Renal pelvis (tissue), 4 donors: ENCODE data around the gene CDKN2B-AS1. TPM values are rescaled to one million over a fixed set of nuclear protein-coding genes. Genes with fewer than 3 reads are reported as not detected.

ENCODE experiments used
- DNase-seq: peaks from one replicate; pipeline ENCODE4 v3.0.0-alpha.2; 2013
- polyA plus RNA-seq, 3 donors: library from polyadenylated mRNA; unstranded; fragments of 120-200 nt; gene quantifications; one replicate each; pipeline ENCODE4 v1.2.1, GENCODE V29; 2013; ENCODE audit not compliant: insufficient read length in 3 of 3

CDKN2B-AS1 gene
- polyA plus RNA-seq, 3 donors: 0.12 to 0.13 TPM; not detected in 1

DNA sequence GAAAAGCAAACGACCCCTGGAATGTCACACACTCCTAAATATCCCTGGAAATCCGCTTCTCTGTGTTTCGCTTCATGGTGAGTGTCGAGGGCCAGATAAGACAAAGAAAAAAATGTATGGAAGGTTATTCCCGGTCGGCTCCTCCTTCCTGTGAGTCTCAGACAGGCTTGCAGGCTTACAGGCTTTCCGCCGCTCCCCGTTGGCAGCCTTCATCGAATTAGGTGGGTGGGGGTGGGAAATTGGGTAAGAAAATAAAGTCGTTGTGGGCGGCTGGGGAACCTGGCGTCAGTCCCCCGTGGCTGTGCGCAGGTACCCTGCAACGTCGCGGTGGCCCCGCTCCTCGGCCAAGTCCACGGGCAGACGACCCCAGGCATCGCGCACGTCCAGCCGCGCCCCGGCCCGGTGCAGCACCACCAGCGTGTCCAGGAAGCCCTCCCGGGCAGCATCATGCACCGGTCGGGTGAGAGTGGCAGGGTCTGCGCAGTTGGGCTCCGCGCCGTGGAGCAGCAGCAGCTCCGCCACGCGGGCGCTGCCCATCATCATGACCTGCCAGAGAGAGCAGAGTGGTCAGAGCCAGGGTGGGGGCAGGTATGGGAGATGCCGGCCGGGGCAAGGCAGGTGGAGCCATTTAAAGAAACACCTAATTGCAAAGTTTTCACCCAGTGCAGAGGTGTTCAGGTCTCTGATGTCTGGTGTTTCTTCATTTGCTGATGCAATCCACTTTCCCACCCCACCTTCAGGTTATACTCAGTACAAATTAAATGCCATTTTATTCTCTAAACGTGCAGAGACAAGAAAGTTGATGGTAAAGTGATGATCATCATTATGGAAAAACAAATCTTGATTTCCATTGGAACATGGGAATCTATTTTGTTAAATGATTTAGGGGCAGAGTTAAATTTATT lies 11.4 kb downstream of the CDKN2B-AS1 start:
- no peak for DNase-seq

DNA sequence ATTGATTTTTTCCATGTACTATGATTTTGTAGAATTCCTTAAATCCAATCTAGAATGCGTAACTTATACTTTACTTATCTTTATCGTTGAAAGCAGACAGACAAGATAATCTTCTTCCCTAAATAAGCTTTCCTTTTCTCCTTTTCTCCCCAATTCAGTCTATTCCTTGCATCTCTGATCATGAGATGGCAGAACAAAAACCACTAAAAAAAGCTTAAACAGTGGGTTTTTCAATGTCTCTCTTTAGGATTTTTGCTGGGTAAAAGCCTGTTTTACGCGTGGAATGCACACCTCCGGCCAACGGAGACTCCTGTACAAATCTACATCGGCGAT lies 13.8 kb downstream of the CDKN2B-AS1 start:
- no peak for DNase-seq

DNA sequence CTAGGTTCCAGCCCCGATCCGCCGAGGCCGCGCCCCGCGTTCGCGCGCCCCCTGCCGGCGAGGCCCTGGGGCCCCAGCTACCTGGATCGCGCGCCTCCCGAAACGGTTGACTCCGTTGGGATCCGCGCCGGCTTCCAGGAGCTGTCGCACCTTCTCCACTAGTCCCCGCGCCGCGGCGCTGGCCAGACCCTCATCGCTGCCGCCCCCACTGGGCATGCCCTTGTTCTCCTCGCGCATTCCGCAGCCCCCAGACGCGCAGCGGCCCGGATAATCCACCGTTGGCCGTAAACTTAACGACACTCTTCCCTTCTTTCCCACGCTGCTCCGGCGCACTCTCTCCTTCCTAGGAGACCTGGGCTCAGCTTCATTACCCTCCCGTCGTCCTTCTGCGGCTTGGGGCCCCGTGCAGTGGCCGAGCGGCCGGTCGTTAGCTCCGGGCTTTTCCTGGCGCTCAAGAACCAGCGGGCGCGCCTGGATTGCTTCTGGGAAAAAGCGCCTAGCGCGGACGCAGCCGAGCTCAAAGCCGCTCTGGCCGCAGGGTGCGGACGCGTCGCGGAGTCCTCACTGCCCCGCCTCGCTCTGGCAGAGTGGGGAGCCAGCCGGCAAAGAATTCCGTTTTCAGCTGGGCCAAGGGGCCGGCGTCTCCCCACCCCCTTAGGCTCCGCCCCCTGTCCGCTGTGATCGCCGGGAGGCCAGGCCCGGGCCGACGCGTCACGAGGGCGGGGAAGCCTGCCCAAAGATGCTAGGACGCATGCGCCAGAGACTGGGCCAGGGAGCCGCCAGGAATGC lies 14.3 kb downstream of the CDKN2B-AS1 start, which contains the start of gene CDKN2B:
Gene CDKN2B (minus strand): TSS at position 589 of the 789 bp plus-strand sequence. CDS start 352 bp downstream, at position 237.
- peak; percentile 81 for DNase-seq

DNA sequence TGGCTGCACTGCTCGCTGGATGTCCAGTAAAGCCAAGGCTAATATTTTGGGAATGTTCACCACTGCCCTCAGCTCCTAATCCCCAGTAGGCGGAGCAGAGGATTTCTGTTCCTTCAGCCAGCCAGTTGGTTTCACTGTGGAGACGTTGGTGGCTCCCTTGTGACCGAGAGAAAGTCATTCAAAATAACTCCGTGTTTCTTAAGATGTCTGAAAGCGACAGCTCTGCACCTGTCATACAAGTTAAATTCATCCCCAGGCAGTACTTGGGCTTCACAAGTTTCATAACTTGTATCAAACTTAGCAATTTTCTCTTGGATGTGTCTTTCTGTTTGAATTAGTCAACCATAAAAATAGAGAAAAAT lies 14.9 kb downstream of the CDKN2B-AS1 start:
- no peak for DNase-seq

DNA sequence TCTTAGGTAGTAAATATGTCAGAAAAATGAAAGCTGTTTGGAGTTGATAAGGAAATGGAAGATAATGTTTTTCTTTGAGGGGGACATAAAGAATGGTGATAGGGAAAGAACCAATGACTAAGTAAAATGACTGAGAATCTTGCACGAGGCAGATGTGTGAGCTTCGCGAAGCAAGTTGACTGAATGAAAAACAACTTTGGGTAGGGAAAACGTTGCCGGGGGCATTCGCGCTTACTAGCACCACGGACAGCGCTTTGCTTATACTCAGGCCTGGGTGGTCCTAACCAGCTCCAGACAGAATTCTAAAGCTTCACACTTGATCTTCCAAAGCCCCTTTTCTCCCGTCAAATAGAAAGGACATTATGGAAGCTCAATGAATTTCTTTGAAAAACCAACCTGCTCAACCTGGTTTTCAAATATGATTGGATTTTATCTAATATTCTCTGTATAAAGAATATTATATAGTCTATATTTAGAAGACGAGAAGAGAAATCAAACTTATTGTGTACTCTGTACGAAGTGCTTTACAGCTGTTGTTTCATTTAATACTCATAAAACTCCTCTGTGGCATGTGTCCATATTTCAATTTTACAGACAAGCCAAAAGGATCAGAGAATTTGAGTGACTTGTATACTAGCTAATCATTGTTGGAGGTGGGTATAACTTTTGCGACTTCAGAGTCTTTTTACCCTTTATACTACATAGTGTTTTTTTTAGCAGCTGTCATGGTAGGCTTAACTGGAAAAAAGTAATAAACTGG lies 16.5 kb downstream of the CDKN2B-AS1 start:
- peak; percentile 70 for DNase-seq

DNA sequence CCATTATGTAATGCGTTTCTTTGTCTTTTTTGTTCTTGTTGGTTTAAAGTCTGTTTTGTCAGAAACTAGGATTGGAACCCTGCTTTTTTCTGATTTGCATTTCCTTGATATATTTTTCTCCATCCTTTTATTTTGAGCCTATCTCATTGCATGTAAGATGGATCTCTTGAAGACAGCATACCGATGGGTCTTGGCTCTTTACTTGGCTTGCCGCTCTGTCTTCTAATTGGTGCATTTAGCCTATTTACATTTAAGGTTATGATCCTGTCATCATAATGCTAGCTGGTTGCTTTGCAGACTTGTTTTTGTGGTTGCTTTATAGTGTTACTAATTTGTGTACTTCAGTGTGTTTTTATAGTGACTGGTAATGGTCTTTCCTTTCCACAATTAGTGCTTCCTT lies 27.8 kb downstream of the CDKN2B-AS1 start:
- DNase-seq: no peak

DNA sequence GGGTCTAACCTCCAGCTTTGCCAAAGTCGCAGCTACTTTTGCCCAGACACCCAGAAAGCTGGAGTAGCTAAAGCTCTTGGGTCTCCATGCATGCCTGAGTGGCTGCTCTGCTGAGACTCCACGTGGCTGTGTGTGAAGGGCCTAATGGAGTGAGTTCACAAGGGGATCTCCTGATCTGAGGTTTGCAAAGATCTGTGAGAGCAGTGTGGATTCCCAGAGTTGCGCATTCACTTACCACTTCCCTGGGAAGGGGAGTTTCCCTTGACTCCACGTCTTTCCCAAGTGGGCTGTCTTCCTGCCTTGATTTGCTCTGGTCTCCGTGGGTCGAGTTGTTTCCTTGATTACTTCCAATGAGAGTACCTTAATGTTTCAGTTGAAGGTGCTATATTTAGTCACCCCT lies 32.1 kb downstream of the CDKN2B-AS1 start:
- no peak for DNase-seq

DNA sequence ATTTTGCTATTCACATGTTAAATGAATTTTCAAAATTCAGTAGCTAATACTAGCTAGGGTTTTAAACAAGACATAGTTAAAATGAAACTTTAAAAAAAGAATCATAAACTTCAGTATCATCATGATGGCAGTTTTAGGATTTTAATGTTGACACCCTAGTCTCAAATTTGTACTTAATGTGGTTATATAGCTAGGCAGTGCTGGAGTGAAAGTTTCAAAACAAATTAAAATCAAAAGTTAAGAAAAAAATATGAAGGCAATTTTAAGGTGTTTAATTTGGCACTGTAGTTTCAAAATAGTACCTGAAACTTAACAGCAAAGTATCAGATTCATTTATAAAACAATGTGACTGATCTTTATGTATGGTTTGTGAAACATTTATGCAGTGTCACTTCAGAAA lies 33.8 kb downstream of the CDKN2B-AS1 start:
- no peak for DNase-seq

DNA sequence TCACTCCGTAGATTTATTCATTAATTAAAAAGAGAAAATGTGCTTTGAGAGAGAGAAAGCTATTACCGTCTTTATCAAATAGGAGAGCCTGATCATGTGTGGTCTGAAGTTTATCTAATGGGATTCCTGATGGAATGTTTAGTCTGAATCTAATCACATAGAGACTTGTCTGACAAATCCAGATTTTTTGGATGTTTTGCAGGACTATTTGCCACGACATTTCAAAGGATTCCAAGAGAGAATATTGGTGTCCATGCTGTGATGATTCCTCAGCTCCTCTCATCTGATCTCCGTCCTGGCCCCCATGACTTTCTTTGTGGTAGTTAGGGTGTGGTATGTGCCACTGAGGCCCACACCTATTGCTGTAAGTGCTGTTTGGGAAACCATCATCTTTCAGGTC lies 34.6 kb downstream of the CDKN2B-AS1 start:
- no peak for DNase-seq

DNA sequence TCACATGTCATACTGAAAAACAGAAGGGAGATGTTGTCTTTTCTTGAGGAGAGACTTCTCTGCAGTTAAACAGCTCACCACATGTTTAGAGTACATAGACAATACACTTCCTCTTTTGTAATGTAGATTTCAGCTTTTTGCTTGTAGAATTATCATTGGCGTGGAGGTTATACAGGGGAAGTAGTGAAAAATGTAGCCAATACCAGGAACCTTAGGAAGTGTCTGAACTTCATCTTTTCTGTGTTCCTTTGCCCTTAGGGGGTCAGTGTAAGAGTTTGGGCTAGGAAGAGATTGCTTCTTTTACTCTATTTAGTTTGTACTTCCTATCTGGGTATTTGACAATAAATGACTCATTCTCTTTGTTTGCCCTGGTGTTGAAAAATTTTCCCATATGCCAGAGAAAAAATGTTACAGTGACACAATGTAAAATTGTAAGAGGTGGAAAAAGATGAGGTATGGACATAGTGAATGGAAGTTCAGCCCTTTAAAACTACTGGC lies 35.6 kb downstream of the CDKN2B-AS1 start:
- no peak for DNase-seq

DNA sequence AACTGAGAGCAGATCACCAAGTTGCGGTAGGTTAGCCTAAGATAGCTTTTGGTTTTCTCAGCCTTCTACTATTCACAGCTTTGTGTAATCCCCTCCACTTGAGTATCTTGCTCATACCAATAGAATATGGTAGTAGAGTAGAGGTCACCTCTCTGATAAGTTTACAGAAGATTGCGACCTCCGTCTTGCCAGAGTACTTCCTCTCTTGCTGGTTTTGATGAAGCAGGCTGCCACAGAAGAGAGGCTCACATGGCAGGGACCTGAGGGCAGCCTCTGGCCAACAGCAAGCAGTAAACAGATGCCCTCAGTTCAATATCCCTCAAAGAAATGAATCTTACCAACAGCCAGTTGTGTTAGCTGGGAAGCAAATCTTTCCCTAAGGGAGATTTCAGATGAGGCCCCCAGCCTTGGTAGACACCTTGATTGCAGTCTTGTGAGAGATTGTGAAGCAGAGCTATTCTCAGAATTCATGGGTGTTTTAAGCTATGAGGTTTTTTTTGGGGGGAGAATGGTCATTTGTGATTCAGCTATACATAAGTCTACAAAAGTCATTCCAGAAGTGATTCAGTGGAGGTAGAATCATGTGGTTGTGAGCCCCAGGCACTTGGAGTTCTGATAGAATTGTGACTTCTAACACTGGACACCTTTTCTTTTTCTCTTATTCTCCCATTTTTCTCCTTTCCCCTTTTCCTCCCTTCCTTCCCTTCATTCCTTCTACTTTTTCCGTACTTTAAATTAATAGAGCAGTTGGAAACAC lies 37.2 kb downstream of the CDKN2B-AS1 start:
- DNase-seq: no peak

DNA sequence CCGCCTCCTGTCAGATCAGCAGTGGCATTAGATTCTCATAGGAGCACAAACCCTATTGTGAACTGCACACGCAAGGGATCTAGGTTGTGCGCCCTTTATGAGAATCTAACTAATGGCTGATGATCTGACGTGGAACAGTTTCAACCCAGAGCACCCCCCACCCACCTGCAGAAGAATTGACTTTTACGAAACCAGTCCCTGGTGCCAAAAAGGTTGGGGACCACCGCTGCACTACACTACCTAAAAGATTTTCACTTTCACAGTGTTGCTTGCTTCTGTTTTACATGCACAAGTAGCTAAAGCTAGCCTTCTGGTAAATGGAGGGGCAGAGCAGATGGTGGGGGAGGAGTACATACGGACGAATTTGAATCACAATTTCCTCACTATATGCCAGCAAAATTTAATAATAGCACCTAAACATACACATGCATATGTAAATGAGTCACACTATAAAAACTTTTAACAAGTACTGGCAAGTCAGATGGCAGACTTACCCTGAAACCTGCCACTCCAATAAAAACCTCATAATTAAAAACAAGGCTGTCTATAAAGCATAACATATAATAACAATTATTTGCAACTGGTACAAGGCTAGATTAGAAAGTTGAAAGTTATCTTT lies 38.5 kb downstream of the CDKN2B-AS1 start:
- no peak for DNase-seq

DNA sequence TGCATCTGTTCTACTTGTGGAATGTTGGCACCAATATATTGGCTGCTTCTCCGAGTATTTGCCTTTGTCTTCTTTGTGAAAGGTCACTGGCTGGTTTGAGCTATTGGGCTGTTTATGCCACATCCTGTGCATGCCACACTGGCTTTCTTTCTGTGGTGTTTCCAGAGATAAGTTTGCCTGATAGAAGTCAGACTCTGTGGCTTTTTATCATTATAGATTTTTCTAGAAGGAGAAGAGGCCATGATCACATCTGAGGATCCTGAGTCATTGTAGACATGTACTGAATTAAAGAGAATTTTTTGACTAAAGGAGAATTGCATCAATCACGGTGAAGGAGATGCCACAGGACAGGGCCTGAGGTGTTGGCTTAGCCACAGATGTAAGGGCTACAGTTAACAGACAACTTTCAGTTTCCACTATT lies 41.0 kb downstream of the CDKN2B-AS1 start:
- no peak for DNase-seq

DNA sequence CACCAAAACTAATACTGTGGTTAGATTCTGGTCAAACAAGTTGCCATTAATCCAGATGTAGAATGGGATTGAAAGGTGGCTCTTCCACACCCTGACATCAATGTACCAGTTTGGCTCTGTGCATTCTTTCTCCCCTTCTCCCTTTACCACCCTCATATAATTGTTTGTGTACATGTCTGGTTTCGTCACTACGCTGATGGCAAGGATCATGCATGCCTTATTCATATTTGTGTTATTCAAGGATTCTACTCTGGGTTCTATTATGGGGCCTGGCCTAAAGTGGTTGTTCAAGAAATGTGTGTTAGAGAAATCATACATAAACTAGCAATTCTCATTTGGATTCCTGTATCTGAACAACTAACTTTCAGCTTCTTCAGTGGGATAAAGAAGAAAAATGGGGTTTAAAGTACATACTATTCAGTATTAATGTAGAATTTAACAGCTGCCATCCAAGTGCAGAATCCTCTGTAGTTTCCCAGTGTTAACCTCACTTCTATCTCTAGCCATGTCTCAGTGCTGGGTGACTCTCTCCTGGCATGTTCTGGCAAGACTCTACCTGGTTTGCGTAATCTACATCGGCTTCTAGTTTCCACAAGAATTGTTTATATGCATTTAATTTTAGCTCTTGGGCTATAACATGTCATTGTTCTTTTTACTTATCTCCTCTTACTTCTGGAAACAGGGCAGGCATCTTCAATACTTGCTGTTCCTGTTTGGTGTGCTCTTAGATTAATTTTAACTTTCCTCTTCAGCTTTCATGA lies 42.5 kb downstream of the CDKN2B-AS1 start:
- DNase-seq: no peak

DNA sequence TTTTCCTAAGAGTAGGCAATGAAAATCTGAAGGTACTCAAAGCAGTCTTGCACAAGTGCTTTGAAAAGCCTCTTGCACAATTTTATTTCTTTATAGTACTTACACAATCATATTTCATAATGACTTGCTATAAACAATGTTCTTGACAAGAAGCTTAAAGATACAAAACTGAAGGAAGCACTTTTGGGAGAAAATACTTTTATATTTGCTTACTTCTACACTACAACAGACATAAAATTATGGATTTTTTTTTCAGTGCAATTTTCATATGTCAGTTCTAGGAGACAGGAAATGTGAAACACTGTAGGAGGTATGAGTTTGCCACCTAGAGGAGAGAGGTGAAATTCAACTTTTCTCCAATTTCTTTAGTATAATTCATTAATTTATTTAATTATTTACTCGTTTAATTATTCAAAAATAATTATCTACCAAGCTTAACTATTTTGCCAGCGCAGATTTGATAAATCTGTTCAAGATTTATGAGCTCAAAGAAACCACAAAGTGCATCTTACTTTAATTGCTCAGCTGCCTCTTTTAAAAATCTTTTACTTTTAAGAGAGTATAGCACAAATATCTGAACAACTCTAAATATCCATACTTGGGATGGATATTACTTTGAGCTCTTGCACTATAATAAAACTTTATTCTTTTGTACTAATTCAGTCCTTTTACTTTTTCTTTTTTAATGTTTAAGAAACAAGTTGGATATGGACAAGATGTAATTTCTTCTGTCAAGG lies 43.5 kb downstream of the CDKN2B-AS1 start:
- no peak for DNase-seq

DNA sequence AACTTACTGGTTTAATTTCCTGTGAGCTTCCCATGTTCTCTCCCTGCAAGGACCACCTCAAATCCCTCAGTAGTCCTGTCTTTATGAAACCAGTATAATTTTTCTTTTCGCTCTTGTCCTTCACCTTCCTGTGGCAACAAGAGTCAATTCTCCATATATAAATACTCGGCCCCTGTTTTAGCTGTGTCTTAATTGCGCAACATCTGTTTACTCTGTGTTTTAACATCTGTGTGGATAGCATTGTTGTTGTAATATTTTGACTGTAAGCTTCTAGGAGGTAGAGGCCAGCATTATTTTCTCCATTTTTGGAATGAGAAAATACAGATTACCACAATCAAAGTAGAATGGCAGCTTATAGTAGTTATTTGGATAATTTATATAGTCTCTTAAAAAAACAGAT lies 44.7 kb downstream of the CDKN2B-AS1 start:
- no peak for DNase-seq

DNA sequence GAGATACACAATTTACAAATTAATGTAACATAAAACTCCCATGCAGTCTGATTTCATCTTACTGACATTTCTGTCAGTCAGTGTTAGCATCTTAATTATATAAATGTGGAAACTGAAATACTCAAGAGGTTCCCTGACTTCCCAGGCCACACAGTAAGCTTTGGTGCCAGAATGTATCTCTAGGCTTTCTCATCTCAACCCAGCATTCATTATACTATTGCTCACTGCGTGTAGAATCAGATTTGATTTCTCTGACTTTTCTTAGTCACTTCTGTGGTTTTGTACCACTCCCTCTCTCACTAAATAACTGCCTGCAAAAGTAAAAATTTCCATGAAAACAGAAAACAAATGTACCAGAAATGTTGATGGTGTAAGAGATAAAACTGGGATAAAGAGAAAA lies 46.2 kb downstream of the CDKN2B-AS1 start:
- no peak for DNase-seq

DNA sequence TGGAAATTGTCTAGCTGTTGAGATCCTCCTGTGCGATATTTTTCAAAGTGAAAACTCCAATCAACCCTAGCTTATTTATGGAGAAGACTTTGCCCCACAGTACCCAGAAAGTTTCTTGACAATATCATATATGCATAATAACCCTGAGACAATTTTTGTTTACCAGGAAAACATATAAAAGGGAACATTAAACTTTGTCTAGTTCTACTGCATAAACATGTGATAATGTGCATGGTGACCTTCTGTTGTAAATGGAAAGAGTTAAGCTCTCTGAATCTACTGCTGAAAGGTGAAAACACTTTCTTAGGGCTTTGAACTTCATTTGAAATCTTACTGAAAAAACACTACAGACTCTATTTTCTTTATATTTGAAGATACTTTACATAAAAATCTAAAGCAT lies 46.8 kb downstream of the CDKN2B-AS1 start:
- no peak for DNase-seq

DNA sequence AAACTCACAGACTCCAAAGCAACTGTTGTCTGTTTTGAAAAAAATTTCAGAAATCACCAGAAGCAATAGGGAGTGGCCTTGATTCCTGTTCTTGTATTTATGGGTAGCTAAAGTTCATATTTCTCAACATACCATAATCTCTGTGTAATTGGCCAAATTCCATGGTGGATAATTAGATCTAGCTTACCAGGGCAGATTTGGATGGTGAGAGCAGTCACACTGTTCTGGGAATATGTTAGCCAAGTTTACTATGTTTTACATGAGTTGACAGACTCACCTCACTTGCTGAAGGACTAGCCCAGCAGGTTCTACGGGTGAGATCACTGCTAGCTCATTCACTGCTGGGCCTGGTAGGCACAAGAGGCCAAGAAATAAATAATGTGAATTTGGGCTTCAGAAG lies 47.2 kb downstream of the CDKN2B-AS1 start:
- peak; percentile 20 for DNase-seq
